Measurements from ENCODE around the gene ATG16L2. TPM values are rescaled to one million over a fixed set of nuclear protein-coding genes. Genes with fewer than 3 reads are reported as not detected.

The ATG16L2 gene
- total RNA-seq, 6 donors from 2014 or later = 39.5 to 354 (median 86.4) TPM

DNA sequence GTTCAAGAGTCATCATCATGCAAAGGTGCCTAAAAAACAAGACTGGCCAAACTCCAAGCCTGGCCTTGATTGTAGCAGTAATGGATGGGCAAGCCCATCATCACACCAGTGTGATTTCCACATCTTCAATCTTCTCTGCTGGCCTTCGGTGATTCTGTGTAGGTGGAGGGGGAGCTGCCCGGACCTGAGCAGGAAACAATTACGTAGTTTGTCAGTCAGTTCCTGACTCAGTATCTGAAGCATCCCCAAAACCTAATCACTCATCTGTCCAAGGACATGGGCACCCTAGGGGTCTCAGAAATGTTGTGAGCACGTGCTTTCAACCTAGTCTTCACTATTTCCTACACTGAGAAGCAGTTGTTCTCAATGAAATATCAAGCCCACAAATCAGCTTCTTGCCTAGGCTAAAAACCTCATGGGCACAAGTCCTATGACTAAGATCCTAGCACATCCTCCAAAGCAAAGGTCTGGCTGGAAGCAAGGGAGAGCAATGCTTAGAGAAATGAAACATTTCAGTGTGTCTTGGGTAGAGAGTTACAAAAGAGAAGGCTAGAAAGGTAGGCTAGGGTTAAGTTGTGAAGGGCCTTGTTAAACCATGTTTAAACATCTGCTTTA is 24.6 kb downstream of the ATG16L2 start:
- H3K9me3 ChIP-seq = no peaks in the 10 kb centered on the region
- H3K27me3 ChIP-seq = no peaks in the 10 kb centered on the region
- peaks cover 5 to 62% (median 43%) of the 10 kb centered on the region in 4 donors for H3K36me3 ChIP-seq
- ATAC-seq (ENCODE audit: low FRiP score in 2 of 2) (no peak), DNase-seq (no peak)
- TF ChIP-seq EP300 (IDR thresholded peaks at IDR 0.05) = no peak
- TF ChIP-seq, protein P1, sequence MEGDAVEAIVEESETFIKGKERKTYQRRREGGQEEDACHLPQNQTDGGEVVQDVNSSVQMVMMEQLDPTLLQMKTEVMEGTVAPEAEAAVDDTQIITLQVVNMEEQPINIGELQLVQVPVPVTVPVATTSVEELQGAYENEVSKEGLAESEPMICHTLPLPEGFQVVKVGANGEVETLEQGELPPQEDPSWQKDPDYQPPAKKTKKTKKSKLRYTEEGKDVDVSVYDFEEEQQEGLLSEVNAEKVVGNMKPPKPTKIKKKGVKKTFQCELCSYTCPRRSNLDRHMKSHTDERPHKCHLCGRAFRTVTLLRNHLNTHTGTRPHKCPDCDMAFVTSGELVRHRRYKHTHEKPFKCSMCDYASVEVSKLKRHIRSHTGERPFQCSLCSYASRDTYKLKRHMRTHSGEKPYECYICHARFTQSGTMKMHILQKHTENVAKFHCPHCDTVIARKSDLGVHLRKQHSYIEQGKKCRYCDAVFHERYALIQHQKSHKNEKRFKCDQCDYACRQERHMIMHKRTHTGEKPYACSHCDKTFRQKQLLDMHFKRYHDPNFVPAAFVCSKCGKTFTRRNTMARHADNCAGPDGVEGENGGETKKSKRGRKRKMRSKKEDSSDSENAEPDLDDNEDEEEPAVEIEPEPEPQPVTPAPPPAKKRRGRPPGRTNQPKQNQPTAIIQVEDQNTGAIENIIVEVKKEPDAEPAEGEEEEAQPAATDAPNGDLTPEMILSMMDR (IDR thresholded peaks at IDR 0.05) = no peak
- TF ChIP-seq POLR2AphosphoS5 (IDR thresholded peaks at IDR 0.05) = no peak
- no peak for TF ChIP-seq POLR2A (IDR thresholded peaks at IDR 0.05)
- peaks cover 21 to 34% (median 27%) of the 10 kb centered on the region in 4 donors for H3K4me1 ChIP-seq
- no peak overlapping the region for H3K4me3 ChIP-seq
- 64 to 73% methylated on average over 4 of the region's 4 CpGs for WGBS, 2 donors
- peak overlapping the region in 1 of 4 donors; percentile 84 for H3K27ac ChIP-seq

DNA sequence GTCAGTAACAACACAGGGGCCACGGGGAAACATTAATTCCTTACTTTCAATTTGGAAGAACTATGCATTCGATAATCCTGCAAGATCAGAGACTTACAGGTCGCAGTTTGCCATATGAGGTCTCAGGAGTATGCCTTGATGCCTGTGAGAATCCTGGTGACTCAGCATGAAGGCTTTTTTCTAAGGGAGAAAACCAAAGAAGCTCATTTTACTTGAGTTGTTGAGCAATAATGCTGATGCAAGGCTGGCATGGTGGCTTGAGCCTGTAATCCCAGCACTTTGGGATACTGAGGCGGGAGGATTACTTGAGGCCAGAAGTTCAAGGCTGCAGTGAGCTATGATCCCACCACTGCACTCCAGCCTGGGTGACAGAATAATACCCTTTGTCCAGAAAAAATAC is 26.6 kb downstream of the ATG16L2 start:
- Histone ChIP-seq H3K4me1 (peaks cover 8 to 15% (median 9%) of the 10 kb centered on the region in 4 donors), H3K27ac (no peak overlapping the region), H3K27me3 (no peaks in the 10 kb centered on the region), H3K36me3 (peaks cover 5 to 67% (median 46%) of the 10 kb centered on the region in 4 donors), H3K9me3 (no peaks in the 10 kb centered on the region), H3K4me3 (no peak overlapping the region)
- WGBS, 2 donors = 96 to 97% methylated on average over 4 of the region's 4 CpGs
- DNase-seq (no peak), ATAC-seq (ENCODE audit: low FRiP score in 2 of 2) (no peak)
- TF ChIP-seq, protein P1 (IDR thresholded peaks at IDR 0.05) = no peak
- TF ChIP-seq POLR2AphosphoS5 (IDR thresholded peaks at IDR 0.05) (no peak), POLR2A (IDR thresholded peaks at IDR 0.05) (no peak), EP300 (IDR thresholded peaks at IDR 0.05) (no peak)

DNA sequence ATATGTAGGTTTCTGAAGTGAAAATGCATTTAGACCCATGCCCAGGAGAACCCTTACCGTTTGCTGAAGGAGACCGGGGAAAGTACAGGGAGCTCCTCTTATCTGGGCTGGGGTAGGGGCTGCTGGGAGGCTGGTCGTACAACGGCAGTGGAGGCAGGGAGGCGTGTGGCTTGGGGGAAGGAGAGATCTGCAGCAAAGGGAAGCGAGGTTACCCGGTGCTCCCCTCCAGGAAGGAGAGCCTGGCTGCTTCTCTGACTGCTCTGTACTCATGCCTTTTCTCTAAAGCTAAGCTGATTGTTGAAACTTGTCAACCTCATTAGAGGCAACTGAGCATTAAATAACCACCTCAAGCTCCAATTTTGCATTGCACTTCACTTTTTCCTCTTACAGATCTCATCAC is 27.2 kb downstream of the ATG16L2 start:
- H3K27ac ChIP-seq = no peak overlapping the region
- ATAC-seq (ENCODE audit: low FRiP score in 2 of 2) (no peak), DNase-seq (no peak)
- TF ChIP-seq EP300 (IDR thresholded peaks at IDR 0.05) = no peak
- TF ChIP-seq, protein P1 (IDR thresholded peaks at IDR 0.05) = no peak
- TF ChIP-seq POLR2A (IDR thresholded peaks at IDR 0.05) = no peak
- TF ChIP-seq POLR2AphosphoS5 (IDR thresholded peaks at IDR 0.05) = no peak
- H3K4me3 ChIP-seq = no peak overlapping the region
- peaks cover 5 to 67% (median 46%) of the 10 kb centered on the region in 4 donors for H3K36me3 ChIP-seq
- no peaks in the 10 kb centered on the region for H3K27me3 ChIP-seq
- no peaks in the 10 kb centered on the region for H3K9me3 ChIP-seq
- peaks cover 2 to 9% (median 6%) of the 10 kb centered on the region in 4 donors for H3K4me1 ChIP-seq
- WGBS, 2 donors = 85 to 87% methylated on average over 7 of the region's 7 CpGs

DNA sequence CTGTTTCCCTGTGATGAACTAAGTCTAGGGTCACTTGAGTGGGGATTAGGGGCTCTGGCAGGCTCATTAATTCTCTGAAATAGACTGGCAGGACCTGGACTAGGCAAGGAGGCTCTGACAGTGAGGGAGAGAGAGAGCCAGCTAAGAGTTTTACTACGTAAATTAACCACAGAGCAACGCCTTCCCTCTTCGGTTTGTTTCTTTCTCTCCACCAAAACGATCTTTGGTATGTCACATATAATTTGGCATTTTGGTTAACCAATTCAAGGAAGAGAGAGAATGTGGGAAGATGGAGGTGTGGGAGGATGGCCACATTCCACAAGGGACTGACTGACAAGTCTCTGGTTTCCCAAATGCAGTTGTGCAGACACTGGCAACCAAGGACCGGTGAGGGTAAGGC is 27.9 kb downstream of the ATG16L2 start:
- no peak overlapping the region for H3K4me3 ChIP-seq
- H3K9me3 ChIP-seq = no peaks in the 10 kb centered on the region
- peaks cover 0 to 5% (median 1%) of the 10 kb centered on the region in 4 donors for H3K4me1 ChIP-seq
- peaks cover 5 to 65% (median 46%) of the 10 kb centered on the region in 4 donors for H3K36me3 ChIP-seq
- H3K27ac ChIP-seq = no peak overlapping the region
- H3K27me3 ChIP-seq = no peaks in the 10 kb centered on the region
- TF ChIP-seq POLR2AphosphoS5 (IDR thresholded peaks at IDR 0.05) (no peak), EP300 (IDR thresholded peaks at IDR 0.05) (no peak), POLR2A (IDR thresholded peaks at IDR 0.05) (no peak)
- TF ChIP-seq, protein P1 (IDR thresholded peaks at IDR 0.05) = no peak
- 76 to 87% methylated on average over 5 of the region's 5 CpGs for WGBS, 2 donors
- no peak for ATAC-seq (ENCODE audit: low FRiP score in 2 of 2)
- no peak for DNase-seq

Data from upper lobe of left lung (tissue), 6 donors.